SU-DHL-6 (cell line): Measurements from ENCODE around the gene SUPT3H.

Experiments used
- H2AFZ ChIP-seq: fragments of 200-600 bp; sonication (generic); 2 replicates; pipeline ENCODE4 v1.6.1; 2014; ENCODE audit warnings: low read depth, mild to moderate bottlenecking, moderate library complexity, mixed read lengths, antibody characterized with exemption, low read length; ENCODE audit not compliant: severe bottlenecking
- H3F3A ChIP-seq: fragments of 200-600 bp; shearing (Covaris generic); 2 replicates; pipeline ENCODE4 v1.6.0; 2016; ENCODE audit warnings: antibody characterized with exemption, mild to moderate bottlenecking; ENCODE audit not compliant: insufficient read depth
- H3K27ac ChIP-seq: fragments of 200-600 bp; sonication (generic); 2 replicates; pipeline ENCODE4 v1.5.1; 2016; ENCODE audit warnings: low read depth, mild to moderate bottlenecking, low read length, moderate library complexity, mixed read lengths
- H3K27me3 ChIP-seq: fragments of 200-600 bp; sonication (generic), shearing (Covaris generic); 2 replicates; pipeline ENCODE4 v1.6.0; 2014; ENCODE audit warnings: mild to moderate bottlenecking, low read length
- H3K36me3 ChIP-seq: fragments of 200-600 bp; sonication (generic); 2 replicates; pipeline ENCODE4 v1.6.1; 2014; ENCODE audit warnings: mild to moderate bottlenecking, low read length, mixed read lengths
- H3K4me2 ChIP-seq: fragments of 300-600, 200-600 bp; shearing (Covaris generic), sonication (generic); 2 replicates; pipeline ENCODE4 v1.6.0; 2014; ENCODE audit warnings: low read length, low read depth, mild to moderate bottlenecking; ENCODE audit not compliant: poor library complexity, severe bottlenecking
- H3K4me3 ChIP-seq: fragments of 200-600 bp; sonication (generic); 2 replicates; pipeline ENCODE4 v1.5.1; 2014; ENCODE audit warnings: antibody characterized with exemption, low read length, mild to moderate bottlenecking, mixed read lengths; ENCODE audit not compliant: insufficient read depth, poor library complexity, severe bottlenecking
- H3K79me2 ChIP-seq: fragments of 200-600 bp; sonication (generic); 2 replicates; pipeline ENCODE4 v1.6.1; 2014; ENCODE audit warnings: mild to moderate bottlenecking, low read length, moderate library complexity; ENCODE audit not compliant: insufficient read depth
- H3K9ac ChIP-seq: fragments of 200-600 bp; sonication (generic); 2 replicates; pipeline ENCODE4 v1.7.0; 2014; ENCODE audit warnings: mild to moderate bottlenecking, low read length
- H3K9me2 ChIP-seq: fragments of 200-600 bp; sonication (generic); replicated peaks from 2 replicates; pipeline ENCODE4 v1.6.1; 2014; ENCODE audit warnings: low read length; ENCODE audit not compliant: insufficient read depth
- H3K9me3 ChIP-seq: fragments of 200-600 bp; sonication (generic); 2 replicates; pipeline ENCODE4 v1.6.1; 2014; ENCODE audit warnings: low read length, mixed read lengths; ENCODE audit not compliant: insufficient read depth
- H4K20me1 ChIP-seq: fragments of 200-600 bp; sonication (generic); 2 replicates; pipeline ENCODE4 v1.6.1; 2014; ENCODE audit warnings: low read depth, mild to moderate bottlenecking, antibody characterized with exemption, low read length, moderate library complexity, mixed read lengths
- CTCF ChIP-seq: fragments of 200-600 bp; sonication (generic); IDR thresholded peaks from one replicate; pipeline ENCODE4 v1.5.1; 2017; ENCODE audit warnings: antibody characterized with exemption, mild to moderate bottlenecking, low read length, moderate library complexity; ENCODE audit not compliant: insufficient read depth, poor library complexity, severe bottlenecking
- EZH2phosphoT487 ChIP-seq: fragments of 200-600 bp; sonication (generic), shearing (Covaris generic); conservative IDR thresholded peaks from 2 replicates; pipeline ENCODE4 v1.6.1; 2018; ENCODE audit warnings: mild to moderate bottlenecking, antibody characterized with exemption, low read length, moderate library complexity, mixed read lengths

SUPT3H gene

GRCh38 chr6:45229416-45229815 is 148.3 kb downstream of the SUPT3H start:
- H4K20me1 ChIP-seq = no peaks in the 10 kb centered on the region
- TF ChIP-seq CTCF (no peak), EZH2phosphoT487 (no peak)
- no peak overlapping the region for H3K4me3 ChIP-seq
- H3K27ac ChIP-seq = no peak overlapping the region
- no peak overlapping the region for H3K9ac ChIP-seq
- no peaks in the 10 kb centered on the region for H3K27me3 ChIP-seq
- no peak overlapping the region for H2AFZ ChIP-seq
- no peaks in the 10 kb centered on the region for H3K79me2 ChIP-seq
- H3K4me2 ChIP-seq = no peak overlapping the region
- no peaks in the 10 kb centered on the region for H3K9me2 ChIP-seq
- no peaks in the 10 kb centered on the region for H3K36me3 ChIP-seq
- no peaks in the 10 kb centered on the region; the same call in 1 of the 2 replicates for H3K9me3 ChIP-seq
- H3F3A ChIP-seq = no peaks in the 10 kb centered on the region

GRCh38 chr6:45226081-45226480 is 151.7 kb downstream of the SUPT3H start:
- H3K79me2 ChIP-seq = no peaks in the 10 kb centered on the region
- no peaks in the 10 kb centered on the region for H3K36me3 ChIP-seq
- no peak overlapping the region for H3K27ac ChIP-seq
- H3K9me2 ChIP-seq = no peaks in the 10 kb centered on the region
- no peak overlapping the region for H3K9ac ChIP-seq
- H3K4me2 ChIP-seq = no peak overlapping the region
- no peak for TF ChIP-seq EZH2phosphoT487
- peak; percentile 9 for TF ChIP-seq CTCF
- H2AFZ ChIP-seq = no peak overlapping the region
- no peak overlapping the region for H3K4me3 ChIP-seq
- no peaks in the 10 kb centered on the region for H4K20me1 ChIP-seq
- no peaks in the 10 kb centered on the region for H3K9me3 ChIP-seq
- no peaks in the 10 kb centered on the region for H3K27me3 ChIP-seq
- no peaks in the 10 kb centered on the region for H3F3A ChIP-seq

DNA sequence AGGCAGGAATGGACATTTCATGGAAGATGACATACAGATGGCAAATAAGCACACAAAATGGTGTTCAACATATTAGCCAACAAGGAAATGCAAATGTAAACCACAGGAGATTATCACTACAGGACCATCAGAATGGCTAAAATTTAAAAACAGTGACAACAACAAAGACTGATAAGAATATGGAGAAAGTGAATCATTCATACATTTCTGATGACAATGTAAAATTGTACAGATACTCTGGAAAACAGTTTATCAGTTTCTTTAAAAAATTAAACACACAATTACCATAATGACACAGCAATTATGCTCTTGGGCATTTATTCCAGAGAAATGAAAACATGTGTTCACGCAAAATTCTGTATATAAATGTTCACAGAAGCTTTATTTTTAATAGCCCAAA is 155.4 kb downstream of the SUPT3H start:
- H3K27ac ChIP-seq = no peak overlapping the region
- no peaks in the 10 kb centered on the region for H3K9me3 ChIP-seq
- no peak overlapping the region for H2AFZ ChIP-seq
- no peaks in the 10 kb centered on the region for H3K36me3 ChIP-seq
- H3K4me3 ChIP-seq = no peak overlapping the region
- TF ChIP-seq EZH2phosphoT487 = no peak
- no peak for TF ChIP-seq CTCF
- no peaks in the 10 kb centered on the region for H3F3A ChIP-seq
- H3K79me2 ChIP-seq = no peaks in the 10 kb centered on the region
- no peak overlapping the region for H3K4me2 ChIP-seq
- no peak overlapping the region for H3K9ac ChIP-seq
- no peaks in the 10 kb centered on the region for H3K27me3 ChIP-seq
- no peaks in the 10 kb centered on the region for H3K9me2 ChIP-seq
- no peaks in the 10 kb centered on the region for H4K20me1 ChIP-seq
